Caco-2 (cell line): ENCODE measurements around the gene JAK1. TPM values are rescaled to one million over a fixed set of nuclear protein-coding genes. Genes with fewer than 3 reads are reported as not detected.

Experiments
- BruUV-seq: library from RNA; stranded (reverse); fragments of 400-500 nt; replicated peaks from 2 replicates; lab custom pipeline; 2021; lab: Mats Ljungman, UMichigan
- CTCF ChIA-PET: fragments of 300-600 bp; sonication (Branson Sonifier 250); formaldehyde crosslinking; loops from one replicate; lab custom pipeline; 2022; ENCODE audit warnings: antibody characterized with exemption; lab: Charles Lee
- POLR2A ChIA-PET: fragments of 300-600 bp; sonication (Branson Sonifier 250); formaldehyde crosslinking; loops from one replicate; lab custom pipeline; 2022; ENCODE audit warnings: antibody characterized with exemption; lab: Charles Lee
- DNase-seq, 2 experiments: peaks; one replicate each; pipeline versions ENCODE4 v3.0.0 to v3.0.0-alpha.2; 2020 to 2022
- H3K27me3 ChIP-seq: replicated peaks from 2 replicates; pipeline ENCODE4 v1.6.0; 2011; ENCODE audit warnings: low read length; ENCODE audit not compliant: control insufficient read depth, insufficient read depth
- H3K36me3 ChIP-seq: 2 replicates; pipeline ENCODE4 v1.5.1; 2011; ENCODE audit warnings: low read length; ENCODE audit not compliant: control insufficient read depth, insufficient read depth
- H3K4me1 ChIP-seq: fragments of 250-450 bp; sonication (Bioruptor Pico); 2 replicates; pipeline ENCODE4 v1.5.1; 2020; ENCODE audit warnings: mild to moderate bottlenecking
- H3K4me3 ChIP-seq: 2 replicates; pipeline ENCODE4 v1.5.1; 2011; ENCODE audit warnings: low read depth, mild to moderate bottlenecking, control low read depth, low read length
- H3K9me3 ChIP-seq: fragments of 250-450 bp; sonication (Bioruptor Pico); 2 replicates; pipeline ENCODE4 v1.5.1; 2020; ENCODE audit warnings: mild to moderate bottlenecking, moderate library complexity
- H3K27ac Mint-ChIP-seq: one replicate; pipeline ENCODE4 v1.8.0; 2022; ENCODE audit warnings: mixed read lengths; ENCODE audit not compliant: unreplicated experiment
- H3K27me3 Mint-ChIP-seq: one replicate; pipeline ENCODE4 v1.8.0; 2022; ENCODE audit warnings: mixed read lengths; ENCODE audit not compliant: insufficient read depth, unreplicated experiment
- H3K36me3 Mint-ChIP-seq: one replicate; pipeline ENCODE4 v1.8.0; 2022; ENCODE audit warnings: mild to moderate bottlenecking, mixed read lengths; ENCODE audit not compliant: insufficient read depth, unreplicated experiment
- H3K4me1 Mint-ChIP-seq: one replicate; pipeline ENCODE4 v1.8.0; 2022; ENCODE audit warnings: low read depth, mixed read lengths; ENCODE audit not compliant: unreplicated experiment
- H3K4me3 Mint-ChIP-seq: one replicate; pipeline ENCODE4 v1.8.0; 2022; ENCODE audit warnings: mild to moderate bottlenecking, moderate library complexity, mixed read lengths; ENCODE audit not compliant: unreplicated experiment
- H3K9me3 Mint-ChIP-seq: one replicate; pipeline ENCODE4 v1.8.0; 2022; ENCODE audit warnings: mixed read lengths; ENCODE audit not compliant: unreplicated experiment
- intact Hi-C: fragments of 100-400 bp; cut with micrococcal nuclease; formaldehyde crosslinking; loops from one replicate; pipeline ENCODE4 v1.10.0; 2022; ENCODE audit not compliant: unreplicated experiment
- total RNA-seq: library from RNA; stranded (reverse); gene quantifications from 2 replicates; pipeline ENCODE4 v1.2.3, GENCODE V29; 2022
- TF ChIP-seq, protein P1 (sequence below), 2 experiments: fragments of 200-600 bp in 1 of 2; IDR thresholded peaks; 1 replicate in 1 of 2; 2 replicates in 1 of 2; pipeline versions ENCODE4 v1.5.1 to v1.8.0; 2011 to 2022; ENCODE audit warnings: antibody characterized with exemption in 1 of 2, control low read depth in 1 of 2, inconsistent platforms in 1 of 2, low read depth in 1 of 2, low read length in 1 of 2, mild to moderate bottlenecking in 1 of 2, moderate library complexity in 1 of 2; ENCODE audit not compliant: insufficient read depth in 1 of 2, severe bottlenecking in 1 of 2, unreplicated experiment in 1 of 2

JAK1 gene
- total RNA-seq, 1 experiment from 2014 or later: 35.5 TPM

GRCh38 chr1:64975740-64976139 is 9.4 kb upstream of the JAK1 start:
- Mint-ChIP-seq H3K27me3 (no peaks in the 10 kb centered on the region), H3K27ac (no peak overlapping the region), H3K4me3 (no peak overlapping the region), H3K9me3 (no peaks in the 10 kb centered on the region), H3K36me3 (no peaks in the 10 kb centered on the region), H3K4me1 (no peaks in the 10 kb centered on the region)
- Histone ChIP-seq H3K9me3 (no peaks in the 10 kb centered on the region), H3K4me1 (no peaks in the 10 kb centered on the region), H3K36me3 (no peaks in the 10 kb centered on the region), H3K27me3 (no peaks in the 10 kb centered on the region), H3K4me3 (no peak overlapping the region)
- POLR2A ChIA-PET: no interaction called here
- intact Hi-C loops: no loop called here
- TF ChIP-seq, protein P1, sequence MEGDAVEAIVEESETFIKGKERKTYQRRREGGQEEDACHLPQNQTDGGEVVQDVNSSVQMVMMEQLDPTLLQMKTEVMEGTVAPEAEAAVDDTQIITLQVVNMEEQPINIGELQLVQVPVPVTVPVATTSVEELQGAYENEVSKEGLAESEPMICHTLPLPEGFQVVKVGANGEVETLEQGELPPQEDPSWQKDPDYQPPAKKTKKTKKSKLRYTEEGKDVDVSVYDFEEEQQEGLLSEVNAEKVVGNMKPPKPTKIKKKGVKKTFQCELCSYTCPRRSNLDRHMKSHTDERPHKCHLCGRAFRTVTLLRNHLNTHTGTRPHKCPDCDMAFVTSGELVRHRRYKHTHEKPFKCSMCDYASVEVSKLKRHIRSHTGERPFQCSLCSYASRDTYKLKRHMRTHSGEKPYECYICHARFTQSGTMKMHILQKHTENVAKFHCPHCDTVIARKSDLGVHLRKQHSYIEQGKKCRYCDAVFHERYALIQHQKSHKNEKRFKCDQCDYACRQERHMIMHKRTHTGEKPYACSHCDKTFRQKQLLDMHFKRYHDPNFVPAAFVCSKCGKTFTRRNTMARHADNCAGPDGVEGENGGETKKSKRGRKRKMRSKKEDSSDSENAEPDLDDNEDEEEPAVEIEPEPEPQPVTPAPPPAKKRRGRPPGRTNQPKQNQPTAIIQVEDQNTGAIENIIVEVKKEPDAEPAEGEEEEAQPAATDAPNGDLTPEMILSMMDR (IDR thresholded peaks at IDR 0.05; ENCODE audit: insufficient read depth in 1 of 2, low read depth in 1 of 2, low read length in 1 of 2, severe bottlenecking in 1 of 2, unreplicated experiment in 1 of 2): no peak
- no peak for DNase-seq
- no TSS peak for BruUV-seq
- CTCF ChIA-PET: no interaction called here

DNA sequence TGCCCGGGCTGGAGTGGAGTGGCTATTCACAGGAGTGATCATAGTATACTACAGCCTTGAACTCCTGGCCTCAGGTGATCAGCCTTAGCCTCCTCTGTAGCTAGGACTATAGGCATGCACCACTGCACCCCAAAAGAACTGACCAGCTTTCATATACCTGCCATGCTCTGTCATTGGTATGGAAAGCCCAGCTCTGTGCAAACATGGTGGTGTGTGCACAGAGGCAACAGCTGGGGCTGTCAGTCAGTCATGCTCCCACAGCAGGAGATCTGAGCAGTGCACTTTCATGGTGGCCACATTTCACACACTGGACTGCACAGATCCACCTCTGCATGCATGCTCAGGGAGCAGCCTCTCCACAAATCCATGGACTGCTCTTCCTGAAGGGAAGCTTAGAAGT is 8.8 kb upstream of the JAK1 start:
- Histone ChIP-seq H3K4me3 (no peak overlapping the region), H3K36me3 (no peaks in the 10 kb centered on the region), H3K4me1 (no peaks in the 10 kb centered on the region), H3K9me3 (no peaks in the 10 kb centered on the region), H3K27me3 (no peaks in the 10 kb centered on the region)
- no TSS peak for BruUV-seq
- TF ChIP-seq, protein P1 (IDR thresholded peaks at IDR 0.05; ENCODE audit: insufficient read depth in 1 of 2, low read depth in 1 of 2, low read length in 1 of 2, severe bottlenecking in 1 of 2, unreplicated experiment in 1 of 2): no peak
- H3K4me3 Mint-ChIP-seq: no peak overlapping the region
- no peak for DNase-seq
- intact Hi-C loops: no loop called here
- CTCF ChIA-PET: no interaction called here
- no peaks in the 10 kb centered on the region for H3K9me3 Mint-ChIP-seq
- no peaks in the 10 kb centered on the region for H3K36me3 Mint-ChIP-seq
- H3K27me3 Mint-ChIP-seq: no peaks in the 10 kb centered on the region
- no peak overlapping the region for H3K27ac Mint-ChIP-seq
- H3K4me1 Mint-ChIP-seq: no peaks in the 10 kb centered on the region
- POLR2A ChIA-PET: no interaction called here

DNA sequence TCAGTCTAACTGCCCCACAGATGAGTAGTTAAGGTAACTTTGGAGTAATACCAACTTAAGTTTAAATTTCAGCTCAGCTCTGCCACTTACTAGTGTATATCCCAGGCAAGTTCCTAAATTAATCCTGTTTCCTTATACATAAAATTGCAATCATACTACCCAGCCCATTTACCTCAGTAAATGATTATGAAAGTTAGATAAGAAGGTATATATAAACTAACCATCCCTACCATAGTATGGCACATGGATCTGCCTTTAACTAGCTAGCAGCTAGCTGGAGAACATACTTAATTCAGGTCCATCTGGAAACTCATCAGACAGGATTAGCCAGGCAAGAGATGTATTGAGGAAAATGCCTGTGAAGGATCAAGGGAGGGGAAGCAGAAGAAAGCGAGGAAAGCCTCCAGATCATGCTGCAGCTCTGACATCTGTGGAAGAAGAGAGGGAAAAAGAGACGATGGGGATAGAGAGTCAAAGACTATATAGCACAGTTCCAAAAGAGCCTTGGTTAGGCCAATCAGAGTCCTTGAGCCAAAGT is 8.0 kb upstream of the JAK1 start:
- Mint-ChIP-seq H3K4me3 (no peak overlapping the region), H3K4me1 (no peaks in the 10 kb centered on the region), H3K9me3 (no peaks in the 10 kb centered on the region), H3K27me3 (no peaks in the 10 kb centered on the region), H3K36me3 (no peaks in the 10 kb centered on the region), H3K27ac (no peak overlapping the region)
- no peaks in the 10 kb centered on the region for H3K27me3 ChIP-seq
- no peaks in the 10 kb centered on the region for H3K4me1 ChIP-seq
- ChIA-PET CTCF (no interaction called here), POLR2A (no interaction called here)
- intact Hi-C loops: no loop called here
- no peak overlapping the region for H3K4me3 ChIP-seq
- TF ChIP-seq, protein P1 (IDR thresholded peaks at IDR 0.05; ENCODE audit: insufficient read depth in 1 of 2, low read depth in 1 of 2, low read length in 1 of 2, severe bottlenecking in 1 of 2, unreplicated experiment in 1 of 2): no peak
- no peak for DNase-seq
- no peaks in the 10 kb centered on the region for H3K9me3 ChIP-seq
- BruUV-seq: no TSS peak
- no peaks in the 10 kb centered on the region for H3K36me3 ChIP-seq
